CD14-positive monocyte (primary cell): ENCODE data around the gene KIF20B. TPM values are rescaled to one million over a fixed set of nuclear protein-coding genes. Genes with fewer than 3 reads are reported as not detected.

Experiments
- DNase-seq, 3 donors: peaks; one replicate each; pipeline ENCODE4 v3.0.0-alpha.2; 2011 to 2022
- H2AFZ ChIP-seq: 2 replicates; pipeline ENCODE4 v1.6.0; 2012; ENCODE audit warnings: mild to moderate bottlenecking, low read depth, low read length, inconsistent platforms; ENCODE audit not compliant: insufficient read depth, poor library complexity, severe bottlenecking
- H3K27ac ChIP-seq, 2 donors: 1 replicate in 1 of 2; 2 replicates in 1 of 2; pipeline ENCODE4 v1.5.1; 2012 to 2013; ENCODE audit warnings: low read length in 2 of 2, control low read depth in 1 of 2, inconsistent platforms in 1 of 2, low read depth in 1 of 2, mild to moderate bottlenecking in 1 of 2
- H3K27me3 ChIP-seq, 2 donors: one replicate each; pipeline versions ENCODE4 v1.6.0 to v1.6.1; 2011 to 2013; ENCODE audit warnings: low read length in 2 of 2; ENCODE audit not compliant: control insufficient read depth in 2 of 2, insufficient read depth in 2 of 2
- H3K36me3 ChIP-seq, 2 donors: replicated peaks in 1 of 2; 1 replicate in 1 of 2; 2 replicates in 1 of 2; pipeline versions ENCODE4 v1.5.1 to v1.6.1; 2012 to 2013; ENCODE audit warnings: low read length in 2 of 2, control low read depth in 1 of 2, inconsistent platforms in 1 of 2, mild to moderate bottlenecking in 1 of 2; ENCODE audit not compliant: insufficient read depth in 2 of 2, control insufficient read depth in 1 of 2
- H3K4me1 ChIP-seq, 2 donors: 1 replicate in 1 of 2; 2 replicates in 1 of 2; pipeline versions ENCODE4 v1.5.1 to v1.6.1; 2012 to 2013; ENCODE audit warnings: low read length in 2 of 2, control low read depth in 1 of 2, inconsistent platforms in 1 of 2, mild to moderate bottlenecking in 1 of 2, moderate library complexity in 1 of 2; ENCODE audit not compliant: insufficient read depth in 2 of 2, control insufficient read depth in 1 of 2
- H3K4me2 ChIP-seq: replicated peaks from 2 replicates; pipeline ENCODE3; 2012; ENCODE audit warnings: low read length, moderate library complexity, mild to moderate bottlenecking; ENCODE audit not compliant: poor library complexity, severe bottlenecking; ENCODE audit errors: extremely low read depth
- H3K4me3 ChIP-seq, 3 experiments: fragments of 200-600 bp in 1 of 3; sonication (generic) in 1 of 3; replicated peaks in 1 of 3; 1 replicate in 2 of 3; 2 replicates in 1 of 3; pipeline ENCODE4 v1.5.1; 2011 to 2013; ENCODE audit warnings: low read length in 3 of 3, mild to moderate bottlenecking in 3 of 3, control low read depth in 2 of 3, low read depth in 2 of 3, inconsistent platforms in 1 of 3, moderate library complexity in 1 of 3
- H3K79me2 ChIP-seq: 2 replicates; pipeline ENCODE4 v1.6.0; 2012; ENCODE audit warnings: mild to moderate bottlenecking, control low read depth, inconsistent platforms, low read length, moderate library complexity; ENCODE audit not compliant: insufficient read depth
- H3K9ac ChIP-seq: 2 replicates; pipeline ENCODE4 v1.6.0; 2017; ENCODE audit warnings: low read length, mild to moderate bottlenecking; ENCODE audit not compliant: insufficient read depth, poor library complexity, severe bottlenecking
- H3K9me3 ChIP-seq, 2 donors: replicated peaks in 1 of 2; 1 replicate in 1 of 2; 2 replicates in 1 of 2; pipeline versions ENCODE4 v1.5.1 to v1.6.1; 2012 to 2013; ENCODE audit warnings: low read length in 2 of 2, control low read depth in 1 of 2; ENCODE audit not compliant: control insufficient read depth in 1 of 2, insufficient read depth in 1 of 2
- H4K20me1 ChIP-seq: 2 replicates; pipeline ENCODE4 v1.6.0; 2012; ENCODE audit warnings: mild to moderate bottlenecking, low read length, control low read depth, moderate library complexity; ENCODE audit not compliant: insufficient read depth
- H3K27ac Mint-ChIP-seq, 7 donors: one replicate each; pipeline ENCODE4 v1.8.0; 2020; ENCODE audit warnings: mild to moderate bottlenecking in 7 of 7, mixed read lengths in 7 of 7, moderate library complexity in 6 of 7, inconsistent platforms in 2 of 7
- H3K27me3 Mint-ChIP-seq, 3 donors: one replicate each; pipeline ENCODE4 v1.8.0; 2021 to 2022; ENCODE audit warnings: low read depth in 3 of 3, mild to moderate bottlenecking in 3 of 3, mixed read lengths in 3 of 3, moderate library complexity in 3 of 3, inconsistent platforms in 1 of 3
- H3K36me3 Mint-ChIP-seq, 2 donors: one replicate each; pipeline ENCODE4 v1.8.0; 2020; ENCODE audit warnings: mixed read lengths in 2 of 2, inconsistent platforms in 1 of 2, mild to moderate bottlenecking in 1 of 2
- H3K4me1 Mint-ChIP-seq: one replicate; pipeline ENCODE4 v1.8.0; 2020; ENCODE audit warnings: mild to moderate bottlenecking, mixed read lengths
- H3K4me3 Mint-ChIP-seq, 2 donors: one replicate each; pipeline ENCODE4 v1.8.0; 2020; ENCODE audit warnings: mild to moderate bottlenecking in 2 of 2, mixed read lengths in 2 of 2, moderate library complexity in 1 of 2
- H3K9me3 Mint-ChIP-seq, 7 donors: one replicate each; pipeline ENCODE4 v1.8.0; 2020 to 2022; ENCODE audit warnings: mixed read lengths in 7 of 7, mild to moderate bottlenecking in 6 of 7, moderate library complexity in 6 of 7, inconsistent platforms in 2 of 7
- CTCF ChIP-seq: fragments of 200-600 bp; IDR thresholded peaks from one replicate; pipeline ENCODE4 v1.8.0; 2022; ENCODE audit warnings: antibody characterized with exemption, mild to moderate bottlenecking
- WGBS: methylation state at CpG from one replicate; pipeline ENCODE4 v1.1.5; 2013; ENCODE audit warnings: missing lambda C conversion rate; ENCODE audit not compliant: insufficient coverage; 5-methylcytosine and 5-hydroxymethylcytosine counted together
- intact Hi-C, 2 donors: fragments of 100-400 bp; cut with micrococcal nuclease; formaldehyde crosslinking; loops; one replicate each; pipeline versions ENCODE4 v1.15.0 to v1.15.1; 2023
- polyA plus RNA-seq, 3 donors: library from polyadenylated mRNA; depleted of rRNA in 1 of 3; unstranded in 2 of 3; stranded (reverse) in 1 of 3; fragments of 300-500 nt in 2 of 3; fragments of >200 nt in 1 of 3; fragmentation: Illumina TruSeq in 2 of 3; gene quantifications; 1 replicate in 2 of 3; 2 replicates in 1 of 3; pipeline ENCODE4 v1.2.3, GENCODE V29; 2012 to 2021

Gene KIF20B
- polyA plus RNA-seq, 3 donors, result 0.44 to 3.9 (median 1.5) TPM

- H3K4me1 Mint-ChIP-seq, result no peaks in the 10 kb centered on the region
- Histone ChIP-seq H3K9me3 (no peaks in the 10 kb centered on the region), H3K79me2 (no peaks in the 10 kb centered on the region), H3K9ac (no peak overlapping the region), H3K4me1 (no peaks in the 10 kb centered on the region), H3K36me3 (no peaks in the 10 kb centered on the region), H4K20me1 (no peaks in the 10 kb centered on the region), H3K4me2 (no peak overlapping the region), H3K27me3 (no peaks in the 10 kb centered on the region), H3K27ac (no peak overlapping the region), H3K4me3 (no peak overlapping the region), H2AFZ (no peak overlapping the region)
- intact Hi-C loops, result no loop called here
- no peak overlapping the region for H3K27ac Mint-ChIP-seq
- H3K27me3 Mint-ChIP-seq, result peaks cover 0 to 7% (median 5%) of the 10 kb centered on the region in 3 donors
- peaks cover 0 to 2% (median 0%) of the 10 kb centered on the region in 7 donors for H3K9me3 Mint-ChIP-seq
- no peak overlapping the region for H3K4me3 Mint-ChIP-seq
- no peaks in the 10 kb centered on the region for H3K36me3 Mint-ChIP-seq
- TF ChIP-seq CTCF, result no peak
- 80% methylated on average over 4 of the region's 7 CpGs for WGBS
- no peak for DNase-seq
Observed at GRCh38 chr10:89789188-89789877, 87.9 kb downstream of the KIF20B start.

- Histone ChIP-seq H3K27ac (no peak overlapping the region), H3K36me3 (no peaks in the 10 kb centered on the region), H4K20me1 (no peaks in the 10 kb centered on the region), H2AFZ (no peak overlapping the region), H3K4me1 (no peaks in the 10 kb centered on the region), H3K9me3 (no peaks in the 10 kb centered on the region), H3K9ac (no peak overlapping the region), H3K4me2 (no peak overlapping the region), H3K27me3 (no peaks in the 10 kb centered on the region), H3K4me3 (no peak overlapping the region), H3K79me2 (no peaks in the 10 kb centered on the region)
- H3K27me3 Mint-ChIP-seq, result peaks cover 1 to 7% (median 5%) of the 10 kb centered on the region in 3 donors
- H3K9me3 Mint-ChIP-seq, result no peaks in the 10 kb centered on the region
- no peak for TF ChIP-seq CTCF
- no peaks in the 10 kb centered on the region for H3K4me1 Mint-ChIP-seq
- no CpG with 5 or more reads among the region's 2 CpGs for WGBS
- no peak overlapping the region for H3K27ac Mint-ChIP-seq
- no peak overlapping the region for H3K4me3 Mint-ChIP-seq
- intact Hi-C loops, result loop anchor here (5.0 to 10.0 kb wide), 2 partner anchors 1070 to 1073 kb away; no protein-coding TSS in a partner anchor
- peak in 2 of 3 donors; percentile 7 to 15 for DNase-seq
- no peaks in the 10 kb centered on the region for H3K36me3 Mint-ChIP-seq
Observed at GRCh38 chr10:89792187-89792586, 90.8 kb downstream of the KIF20B start.
